Natural killer cell (primary cell): ENCODE data around the gene PTPN12. TPM values are rescaled to one million over a fixed set of nuclear protein-coding genes. Genes with fewer than 3 reads are reported as not detected.
"Not testable (repeated sequence)": the region's sequence is repeated elsewhere in the genome, so short reads cannot be mapped to it uniquely, and the experiment has no call there.

Source experiments
- ATAC-seq, 3 donors: fragments of 150-1000 bp in 2 of 3; fragments of 200-7000 bp in 1 of 3; cut with Tn5 transposase; 1 replicate in 1 of 3; 2 replicates in 2 of 3; pipeline ENCODE4 v1.10.0; 2021; ENCODE audit warnings: mild to moderate bottlenecking in 2 of 3, moderate library complexity in 2 of 3
- DNase-seq, 2 donors: peaks; one replicate each; pipeline versions ENCODE4 v3.0.0 to v3.0.0-alpha.2; 2013 to 2021; ENCODE audit warnings: mixed read lengths in 1 of 2
- H3K27ac ChIP-seq: one replicate; pipeline ENCODE4 v1.5.1; 2013; ENCODE audit warnings: mild to moderate bottlenecking, low read length
- H3K27me3 ChIP-seq: one replicate; pipeline ENCODE4 v1.6.1; 2013; ENCODE audit warnings: low read length; ENCODE audit not compliant: control insufficient read depth, insufficient read depth
- H3K36me3 ChIP-seq: one replicate; pipeline ENCODE4 v1.6.1; 2013; ENCODE audit warnings: low read length; ENCODE audit not compliant: control insufficient read depth, insufficient read depth
- H3K4me1 ChIP-seq: one replicate; pipeline ENCODE4 v1.6.1; 2013; ENCODE audit warnings: low read length; ENCODE audit not compliant: control insufficient read depth, insufficient read depth
- H3K4me3 ChIP-seq: one replicate; pipeline ENCODE4 v1.5.1; 2013; ENCODE audit warnings: low read length
- H3K9me3 ChIP-seq: one replicate; pipeline ENCODE4 v1.6.1; 2013; ENCODE audit warnings: low read length; ENCODE audit not compliant: control insufficient read depth, insufficient read depth
- H3K27ac Mint-ChIP-seq, 2 donors: one replicate each; pipeline ENCODE4 v1.8.0; 2022; ENCODE audit warnings: mild to moderate bottlenecking in 2 of 2, mixed read lengths in 2 of 2, moderate library complexity in 1 of 2
- H3K27me3 Mint-ChIP-seq, 2 donors: one replicate each; pipeline ENCODE4 v1.8.0; 2022; ENCODE audit warnings: low read depth in 2 of 2, mixed read lengths in 2 of 2
- H3K36me3 Mint-ChIP-seq: one replicate; pipeline ENCODE4 v1.8.0; 2022; ENCODE audit warnings: mixed read lengths
- H3K4me1 Mint-ChIP-seq, 2 donors: one replicate each; pipeline ENCODE4 v1.8.0; 2022; ENCODE audit warnings: mixed read lengths in 2 of 2
- H3K4me3 Mint-ChIP-seq: one replicate; pipeline ENCODE4 v1.8.0; 2022; ENCODE audit warnings: mild to moderate bottlenecking, moderate library complexity, mixed read lengths
- H3K9me3 Mint-ChIP-seq, 2 donors: one replicate each; pipeline ENCODE4 v1.8.0; 2022; ENCODE audit warnings: mixed read lengths in 2 of 2
- CTCF ChIP-seq: fragments of 200-600 bp; IDR thresholded peaks from one replicate; pipeline ENCODE4 v1.8.0; 2022; ENCODE audit warnings: antibody characterized with exemption
- WGBS: methylation state at CpG from one replicate; pipeline ENCODE4 v1.1.7; 2013; ENCODE audit warnings: missing lambda C conversion rate; ENCODE audit not compliant: insufficient coverage; 5-methylcytosine and 5-hydroxymethylcytosine counted together
- intact Hi-C: fragments of 100-400 bp; cut with micrococcal nuclease; formaldehyde crosslinking; loops from one replicate; pipeline ENCODE4 v1.14.2; 2022
- total RNA-seq, 4 donors: library from RNA; stranded (reverse); fragments of 120-200 nt in 1 of 4; gene quantifications; one replicate each; pipeline versions ENCODE4 v1.2.3 to v1.2.4, GENCODE V29; 2013 to 2022

Gene PTPN12
- total RNA-seq, 3 donors from 2014 or later (not counting 1 experiment from before 2014, with no cell fraction given) = 261 to 396 (median 263) TPM

GRCh38 chr7:77498659-77499379 is 38.3 kb upstream of the PTPN12 start:
- ATAC-seq = no peak
- 93% methylated on average over 6 of the region's 6 CpGs for whole genome bisulfite sequencing
- TF ChIP-seq CTCF = no peak
- no peak overlapping the region for H3K4me3 ChIP-seq
- H3K27me3 ChIP-seq = no peaks in the 10 kb centered on the region
- intact Hi-C loops = no loop called here
- no peak overlapping the region for H3K4me3 Mint-ChIP-seq
- H3K36me3 ChIP-seq = no peaks in the 10 kb centered on the region
- H3K27ac ChIP-seq = no peak overlapping the region
- peaks cover 10% of the 10 kb centered on the region for H3K9me3 ChIP-seq
- no peak for DNase-seq
- peaks cover 0 to 2% of the 10 kb centered on the region in 2 donors for H3K9me3 Mint-ChIP-seq
- peaks cover 8 to 10% of the 10 kb centered on the region in 2 donors for H3K4me1 Mint-ChIP-seq
- peaks cover under 1% of the 10 kb centered on the region for H3K36me3 Mint-ChIP-seq
- H3K27me3 Mint-ChIP-seq = no peaks in the 10 kb centered on the region
- peaks cover 5% of the 10 kb centered on the region for H3K4me1 ChIP-seq
- H3K27ac Mint-ChIP-seq = no peak overlapping the region

- no peak overlapping the region for H3K27ac ChIP-seq
- H3K4me1 Mint-ChIP-seq = peaks cover 8 to 14% of the 10 kb centered on the region in 2 donors
- H3K4me3 Mint-ChIP-seq = no peak overlapping the region
- no peaks in the 10 kb centered on the region for H3K27me3 ChIP-seq
- H3K9me3 Mint-ChIP-seq = no peaks in the 10 kb centered on the region
- no peaks in the 10 kb centered on the region for H3K27me3 Mint-ChIP-seq
- no peak overlapping the region for H3K27ac Mint-ChIP-seq
- H3K4me1 ChIP-seq = peaks cover 5% of the 10 kb centered on the region
- H3K36me3 Mint-ChIP-seq = no peaks in the 10 kb centered on the region
- TF ChIP-seq CTCF = no peak
- no CpG with 5 or more reads among the region's 1 CpG for WGBS
- no peaks in the 10 kb centered on the region for H3K36me3 ChIP-seq
- no peak for ATAC-seq
- no peak overlapping the region for H3K4me3 ChIP-seq
- intact Hi-C loops = no loop called here
- H3K9me3 ChIP-seq = no peaks in the 10 kb centered on the region
- DNase-seq = no peak
Observed at GRCh38 chr7:77501192-77501515, 35.9 kb upstream of the PTPN12 start.

DNA sequence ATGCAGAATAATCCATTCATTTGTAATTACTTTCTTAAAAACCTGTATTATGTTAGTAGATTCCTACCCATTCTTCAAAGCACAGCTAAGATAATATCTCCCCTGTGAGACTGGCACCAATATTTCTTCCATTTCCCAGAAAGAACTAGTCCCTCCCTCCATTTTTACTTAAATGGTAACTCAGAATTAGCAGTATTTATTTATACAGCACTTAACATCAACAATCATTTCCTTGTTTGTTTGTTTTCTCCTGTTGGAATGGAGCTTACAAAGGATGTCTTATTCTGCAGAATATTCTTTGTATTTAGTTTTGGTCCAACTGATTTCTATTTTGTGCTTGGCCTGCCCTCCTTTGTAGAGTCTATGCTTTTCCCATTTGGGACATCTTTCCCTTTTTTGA is 32.1 kb upstream of the PTPN12 start:
- no peak overlapping the region for H3K27ac Mint-ChIP-seq
- Histone ChIP-seq H3K9me3 (no peaks in the 10 kb centered on the region), H3K27ac (no peak overlapping the region), H3K27me3 (no peaks in the 10 kb centered on the region), H3K4me1 (peaks cover 5% of the 10 kb centered on the region), H3K4me3 (no peak overlapping the region), H3K36me3 (no peaks in the 10 kb centered on the region)
- DNase-seq (no peak), ATAC-seq (no peak)
- H3K27me3 Mint-ChIP-seq = no peaks in the 10 kb centered on the region
- no peak for TF ChIP-seq CTCF
- no peaks in the 10 kb centered on the region for H3K9me3 Mint-ChIP-seq
- peaks cover 8 to 15% of the 10 kb centered on the region in 2 donors for H3K4me1 Mint-ChIP-seq
- intact Hi-C loops = no loop called here
- no peak overlapping the region for H3K4me3 Mint-ChIP-seq
- no peaks in the 10 kb centered on the region for H3K36me3 Mint-ChIP-seq

DNA sequence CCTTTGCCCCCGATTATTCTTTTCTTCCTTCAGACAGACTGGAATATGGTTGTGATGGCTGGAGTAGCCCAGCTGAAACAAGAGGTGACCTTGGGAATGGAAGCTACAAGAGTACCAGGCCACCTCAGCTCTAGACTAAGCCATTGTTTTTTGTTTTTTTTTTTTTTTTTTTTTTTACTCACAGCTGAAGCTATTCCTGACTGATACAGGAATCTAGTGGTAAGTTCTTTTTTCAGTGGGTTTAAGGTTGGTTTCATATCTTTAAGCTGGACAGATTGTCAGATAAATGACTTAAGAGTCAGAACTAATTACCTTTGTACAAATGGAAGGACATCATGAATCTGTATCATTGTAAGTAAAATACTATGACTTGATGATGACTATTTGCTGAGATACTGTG is 30.2 kb upstream of the PTPN12 start:
- Mint-ChIP-seq H3K9me3 (no peaks in the 10 kb centered on the region), H3K27me3 (no peaks in the 10 kb centered on the region), H3K36me3 (no peaks in the 10 kb centered on the region), H3K4me3 (no peak overlapping the region), H3K27ac (no peak overlapping the region), H3K4me1 (peaks cover 0 to 8% of the 10 kb centered on the region in 2 donors)
- TF ChIP-seq CTCF = no peak
- 100% methylated on average over 1 of the region's 1 CpG for WGBS
- Histone ChIP-seq H3K4me3 (no peak overlapping the region), H3K4me1 (no peaks in the 10 kb centered on the region), H3K27ac (no peak overlapping the region), H3K9me3 (no peaks in the 10 kb centered on the region), H3K27me3 (no peaks in the 10 kb centered on the region), H3K36me3 (no peaks in the 10 kb centered on the region)
- ATAC-seq = no peak
- intact Hi-C loops = no loop called here
- no peak for DNase-seq

DNA sequence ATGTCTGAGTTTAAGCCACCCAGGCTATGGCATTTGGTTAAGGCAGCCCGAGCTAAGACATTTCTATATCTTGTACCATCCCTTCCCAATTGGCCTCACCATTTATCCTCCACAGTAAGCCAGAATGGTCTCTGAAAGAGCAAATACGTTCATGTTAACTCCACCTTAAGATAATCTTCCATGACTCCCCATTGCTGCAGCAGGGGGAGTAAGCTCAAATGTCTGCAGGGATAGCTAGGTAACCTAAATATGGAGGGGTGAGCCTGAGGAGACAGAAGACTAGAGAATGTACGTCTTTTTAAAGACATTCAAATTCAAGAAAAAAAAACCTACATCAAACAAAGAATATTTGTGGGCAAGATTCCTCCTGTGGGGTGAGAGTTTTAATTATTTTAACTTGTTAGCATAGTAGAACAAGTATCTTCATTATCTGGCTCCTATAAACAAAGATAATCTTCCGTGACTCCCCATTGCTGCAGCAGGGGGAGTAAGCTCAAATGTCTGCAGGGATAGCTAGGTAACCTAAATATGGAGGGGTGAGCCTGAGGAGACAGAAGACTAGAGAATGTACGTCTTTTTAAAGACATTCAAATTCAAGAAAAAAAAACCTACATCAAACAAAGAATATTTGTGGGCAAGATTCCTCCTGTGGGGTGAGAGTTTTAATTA is 24.0 kb upstream of the PTPN12 start:
- H3K27ac ChIP-seq, H3K4me3 Mint-ChIP-seq, H3K27me3 ChIP-seq, H3K27me3 Mint-ChIP-seq, H3K27ac Mint-ChIP-seq, ATAC-seq, DNase-seq, H3K9me3 ChIP-seq, intact Hi-C loops, H3K4me1 ChIP-seq, H3K36me3 Mint-ChIP-seq, H3K9me3 Mint-ChIP-seq, H3K4me3 ChIP-seq, H3K36me3 ChIP-seq: not testable (repeated sequence)
- H3K4me1 Mint-ChIP-seq = peaks cover 10% of the 10 kb centered on the region in 2 donors
- 93% methylated on average over 1 of the region's 5 CpGs for WGBS
